HG02970 (cell line): ENCODE data around the gene CCDC83.
"Not testable (repeated sequence)": the region's sequence is repeated elsewhere in the genome, so short reads cannot be mapped to it uniquely, and the experiment has no call there.

Source experiments
- ATAC-seq: cut with Tn5 transposase; IDR thresholded peaks from one replicate; pipeline ENCODE4 v1.9.1; 2021; ENCODE audit warnings: mild to moderate bottlenecking, moderate library complexity, moderate number of reproducible peaks; ENCODE audit not compliant: unreplicated experiment, low FRiP score

Gene CCDC83

DNA sequence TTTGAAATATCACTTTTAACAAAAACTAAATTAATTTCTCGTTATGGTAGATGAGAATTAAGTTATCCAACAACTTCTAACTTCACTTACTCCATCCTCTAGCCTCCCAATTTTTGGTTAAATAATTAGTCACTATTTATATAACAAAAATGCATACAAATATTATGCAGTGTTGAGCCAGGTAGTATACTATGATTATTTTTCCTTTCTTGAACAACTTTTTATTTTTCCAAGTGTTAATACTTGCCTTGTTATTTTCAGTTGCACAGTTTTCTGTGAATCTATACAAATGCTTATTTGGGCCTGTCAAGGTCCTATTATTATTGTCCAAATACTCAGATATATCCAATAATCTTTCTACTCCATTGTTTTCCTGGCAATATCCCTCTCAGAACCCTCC is 19.9 kb upstream of the CCDC83 start:
- no peak for ATAC-seq

DNA sequence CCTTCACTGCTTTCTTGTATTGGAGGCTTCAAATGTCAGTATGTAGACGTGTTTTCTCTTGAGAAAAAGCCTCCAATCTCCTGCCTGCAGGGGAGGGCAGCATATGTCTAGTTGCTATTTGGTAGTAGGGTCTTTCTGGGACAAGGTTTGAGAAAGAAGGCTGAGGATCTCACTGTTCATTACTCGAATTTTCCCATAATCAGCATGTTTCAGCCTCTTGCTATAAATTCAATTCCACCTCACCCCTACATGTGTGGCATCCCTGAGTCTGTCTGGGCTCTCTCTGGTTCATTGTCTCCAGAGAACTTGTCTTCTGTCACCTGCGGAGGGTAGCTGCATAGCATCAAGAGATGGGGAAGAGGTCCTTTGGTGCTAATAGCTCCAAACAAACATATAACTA is 19.5 kb upstream of the CCDC83 start:
- no peak for ATAC-seq

DNA sequence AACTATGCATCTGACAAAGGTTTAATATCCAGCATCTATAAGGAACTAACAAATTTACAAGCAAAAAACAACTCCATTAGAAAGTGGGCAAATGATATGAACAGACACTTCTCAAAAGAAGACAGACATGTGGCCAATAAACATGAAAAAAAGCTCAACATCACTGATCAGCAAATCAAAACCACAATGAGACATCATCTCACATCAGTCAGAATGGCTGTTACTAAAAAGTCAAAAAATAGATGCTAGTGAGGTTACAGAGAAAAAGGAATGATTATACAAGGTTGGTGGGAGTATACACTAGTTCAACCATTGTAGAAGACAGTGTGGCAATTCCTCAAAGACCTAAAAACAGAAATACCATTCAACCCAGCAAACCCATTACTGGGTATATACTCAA is 14.3 kb upstream of the CCDC83 start:
- not testable (repeated sequence) for ATAC-seq

DNA sequence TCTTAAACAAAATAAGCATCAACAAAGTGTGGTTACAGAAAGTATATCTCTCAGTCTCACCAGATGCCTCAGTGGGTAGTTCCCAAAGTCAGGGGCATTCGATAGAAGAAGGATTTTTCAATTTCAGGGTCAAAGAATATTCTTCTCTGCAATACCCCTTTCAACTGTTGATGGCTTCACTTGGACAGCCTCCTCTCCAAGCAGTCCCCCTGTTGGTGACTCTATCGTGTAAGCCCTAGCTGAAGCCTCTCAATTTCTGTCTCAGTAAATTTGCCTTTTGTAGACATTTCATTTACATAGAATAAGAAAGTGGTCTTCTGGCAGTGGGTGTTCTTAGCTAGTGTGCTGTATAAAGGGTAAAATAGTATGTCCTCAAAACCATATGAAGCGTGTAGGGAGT is 11.3 kb upstream of the CCDC83 start:
- ATAC-seq = no peak

DNA sequence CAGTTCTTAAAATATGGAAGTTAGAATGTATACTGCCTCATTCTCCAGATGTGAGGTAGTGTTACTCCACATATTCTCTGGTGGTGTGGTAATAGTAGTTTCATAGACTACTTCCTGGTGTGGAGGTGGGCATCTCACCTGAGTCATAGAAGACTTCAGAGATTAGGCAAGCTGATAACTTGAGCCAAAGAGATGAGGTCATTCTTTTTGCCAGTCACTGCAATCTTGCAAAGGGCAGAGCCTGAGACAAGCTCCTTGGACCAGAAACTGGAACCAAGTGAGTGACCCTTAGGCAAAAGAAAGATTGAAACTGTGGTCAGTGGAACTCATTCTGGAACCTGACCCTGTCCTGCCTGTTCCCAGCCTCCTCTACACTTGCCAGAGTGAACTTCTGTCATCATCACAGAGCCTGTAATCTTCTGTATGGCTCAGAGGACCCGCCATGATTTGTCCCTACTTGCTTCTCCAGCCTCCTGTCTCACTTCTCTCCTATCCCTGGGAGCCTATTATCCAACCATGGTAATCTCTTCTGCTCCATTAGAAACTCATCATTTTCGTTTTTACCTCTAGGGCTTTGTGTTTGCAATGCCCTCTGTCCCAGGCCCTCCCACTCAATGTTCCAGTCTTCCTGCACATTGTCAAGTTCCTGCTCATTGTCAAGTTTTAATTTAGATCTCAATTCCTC is 10.6 kb upstream of the CCDC83 start:
- ATAC-seq = no peak

DNA sequence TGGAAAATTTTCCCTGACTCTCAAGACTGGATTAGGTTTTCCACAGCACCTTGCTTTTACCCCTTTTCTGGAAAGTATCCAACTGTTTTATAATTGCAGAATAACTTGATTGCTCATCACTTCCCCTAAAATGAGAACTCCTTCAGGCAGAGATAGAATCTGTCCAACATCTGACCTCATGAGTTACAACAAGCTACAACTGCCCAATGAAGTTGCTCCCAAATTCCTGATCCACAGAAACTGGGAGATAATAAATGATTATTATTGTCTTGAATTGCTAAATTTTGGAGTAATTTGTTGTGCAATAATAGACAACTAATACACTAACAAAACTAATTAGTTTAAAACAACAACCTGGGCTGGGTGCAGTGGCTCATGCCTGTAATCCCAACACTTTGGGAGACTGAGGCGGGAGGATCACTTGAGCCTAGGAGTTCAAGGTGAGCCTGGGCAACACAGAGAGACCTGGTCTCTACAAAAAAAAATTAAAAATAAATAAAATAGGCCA is 10.0 kb upstream of the CCDC83 start:
- ATAC-seq = no peak

DNA sequence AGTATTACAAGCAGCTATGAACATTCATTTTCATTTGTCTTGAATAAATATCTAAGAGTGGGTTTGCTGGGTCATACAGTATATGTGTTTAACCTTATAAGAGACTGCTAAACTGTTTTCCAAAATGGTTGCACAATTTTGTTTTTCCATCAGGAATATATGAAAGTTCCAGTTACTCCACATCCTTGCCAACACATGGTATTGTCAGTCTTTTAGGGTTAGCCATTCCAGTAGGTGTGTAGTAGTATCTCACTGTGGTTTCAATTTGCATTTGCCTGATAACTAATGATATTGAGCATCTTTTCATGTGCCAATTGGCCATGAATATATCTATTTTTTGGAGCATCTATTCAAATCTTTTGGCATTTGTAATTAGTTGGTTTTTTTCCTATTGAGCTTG is 7.7 kb upstream of the CCDC83 start:
- no peak for ATAC-seq

DNA sequence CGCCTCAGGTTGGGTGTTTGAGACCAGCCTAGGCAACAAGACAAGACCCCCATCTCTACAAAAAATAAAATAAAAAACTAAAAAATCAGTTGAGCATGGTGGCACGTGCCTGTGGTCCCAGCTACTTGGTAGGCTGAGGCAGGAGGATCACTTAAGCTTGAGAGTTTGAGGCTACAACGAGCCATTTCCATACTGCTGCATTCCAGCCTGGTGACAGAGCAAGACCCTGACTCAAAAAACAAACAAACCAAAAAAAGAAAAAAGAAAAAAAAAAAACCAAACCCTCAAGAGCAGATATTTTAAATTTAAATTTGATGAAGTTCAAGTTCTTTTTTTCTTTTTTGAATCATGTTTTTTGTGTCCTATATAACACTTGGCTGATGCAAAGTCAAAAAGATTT is 7.2 kb upstream of the CCDC83 start:
- ATAC-seq = no peak

DNA sequence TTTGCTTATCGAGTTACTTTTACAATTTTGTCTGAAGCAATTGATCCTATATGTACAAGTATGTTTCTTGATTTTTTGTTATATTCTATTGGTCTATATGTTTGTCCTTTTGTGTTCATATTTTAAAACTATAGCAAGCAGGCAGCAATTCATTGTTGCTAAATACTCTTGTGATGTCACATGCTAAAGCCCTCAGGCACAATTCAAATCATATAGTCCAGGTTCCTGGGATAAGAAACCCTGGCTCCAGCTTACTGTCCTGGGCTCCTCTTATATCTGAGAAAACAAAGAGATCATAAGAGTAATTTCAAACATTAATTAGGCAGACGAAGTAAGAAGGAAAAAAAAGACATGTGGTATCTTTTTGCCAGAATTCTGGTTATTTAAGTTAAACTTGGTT is 6.6 kb upstream of the CCDC83 start:
- no peak for ATAC-seq

DNA sequence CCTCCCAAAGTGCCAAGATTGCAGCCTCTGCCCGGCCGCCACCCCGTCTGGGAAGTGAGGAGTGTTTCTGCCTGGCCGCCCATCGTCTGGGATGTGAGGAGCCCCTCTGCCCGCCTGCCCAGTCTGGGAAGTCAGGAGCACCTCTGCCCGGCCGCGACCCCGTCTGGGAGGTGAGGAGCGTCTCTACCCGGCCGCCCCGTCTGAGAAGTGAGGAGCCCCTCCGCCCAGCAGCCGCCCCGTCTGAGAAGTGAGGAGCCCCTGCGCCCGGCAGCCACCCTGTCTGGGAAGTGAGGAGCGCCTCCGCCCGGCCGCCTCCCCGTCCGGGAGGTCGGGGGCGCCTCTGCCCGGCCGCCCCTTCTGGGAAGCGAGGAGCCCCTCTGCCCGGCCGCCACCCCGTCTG is 2.4 kb upstream of the CCDC83 start:
- ATAC-seq = not testable (repeated sequence)

DNA sequence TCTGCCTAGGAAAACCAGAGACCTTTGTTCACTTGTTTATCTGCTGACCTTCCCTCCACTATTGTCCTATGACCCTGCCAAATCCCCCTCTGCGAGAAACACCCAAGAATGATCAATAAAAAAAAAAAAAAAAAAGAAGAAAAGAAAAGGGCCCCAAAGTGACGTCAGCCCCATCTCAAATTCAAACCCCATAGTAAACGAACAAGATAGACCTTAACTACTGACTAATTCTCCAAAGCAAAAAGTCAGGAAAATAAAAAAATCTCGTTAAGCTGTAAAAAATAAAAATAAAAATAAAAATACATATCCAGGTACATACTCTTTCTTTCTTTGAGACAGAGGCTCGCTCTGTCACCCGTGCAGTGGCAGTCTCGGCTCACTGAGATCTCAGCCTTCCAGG is 1.6 kb upstream of the CCDC83 start:
- not testable (repeated sequence) for ATAC-seq

DNA sequence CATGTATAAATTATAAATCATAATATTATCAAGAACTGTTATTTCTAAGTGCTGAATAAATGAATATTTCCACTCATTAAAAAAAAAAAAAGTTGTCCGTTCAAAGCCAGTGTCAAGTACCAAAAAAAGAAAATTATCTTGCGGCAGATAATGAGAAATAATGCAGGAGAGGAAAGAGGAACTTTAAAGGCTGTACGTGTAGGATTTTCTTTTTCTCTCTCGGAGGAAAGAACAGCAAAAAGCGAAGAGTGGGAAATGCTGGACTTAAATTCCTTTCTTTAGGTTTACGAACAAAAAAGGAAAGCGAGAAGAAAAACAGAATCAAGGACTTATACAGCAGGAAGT is 999 bp upstream of the CCDC83 start:
- no peak for ATAC-seq

DNA sequence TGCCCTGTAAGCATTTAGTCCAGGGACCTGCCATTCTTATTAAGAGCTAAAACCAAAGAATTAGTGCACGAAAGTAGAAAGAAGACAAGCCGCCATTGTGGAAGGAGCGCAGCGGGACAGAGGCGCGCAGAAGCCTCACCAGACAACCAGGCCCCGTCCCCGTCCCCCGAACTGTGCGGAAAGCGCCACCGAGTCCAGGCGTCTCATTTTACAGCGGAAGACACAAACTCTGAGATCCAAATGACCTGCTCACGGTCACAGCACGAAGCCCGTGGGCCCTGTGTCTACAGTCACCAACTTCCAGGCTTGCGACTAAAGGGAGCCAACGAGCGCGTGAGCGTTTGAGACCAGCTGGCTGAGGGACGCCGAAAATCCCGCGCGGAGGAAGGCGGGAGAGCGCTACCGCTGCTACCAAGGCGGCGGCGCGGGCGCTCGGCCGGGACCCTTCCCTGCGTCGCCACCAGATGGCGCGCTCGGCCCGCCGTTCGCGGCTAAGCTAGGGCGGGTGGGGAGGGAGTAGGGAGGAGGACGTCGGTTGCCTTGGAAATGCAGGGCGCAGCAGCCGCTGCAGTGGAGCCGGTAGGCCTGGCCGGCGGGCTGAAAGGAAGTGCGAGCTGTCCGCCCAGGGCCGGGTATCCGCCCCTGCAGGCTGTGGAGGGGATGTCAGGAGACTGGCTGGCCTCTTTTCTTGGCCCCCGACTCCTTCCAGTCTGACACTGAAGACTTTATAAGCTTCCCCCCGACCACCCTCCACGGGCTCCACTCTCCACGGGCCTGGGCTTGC is 434 bp upstream of the CCDC83 start:
- peak; percentile 99 for ATAC-seq

DNA sequence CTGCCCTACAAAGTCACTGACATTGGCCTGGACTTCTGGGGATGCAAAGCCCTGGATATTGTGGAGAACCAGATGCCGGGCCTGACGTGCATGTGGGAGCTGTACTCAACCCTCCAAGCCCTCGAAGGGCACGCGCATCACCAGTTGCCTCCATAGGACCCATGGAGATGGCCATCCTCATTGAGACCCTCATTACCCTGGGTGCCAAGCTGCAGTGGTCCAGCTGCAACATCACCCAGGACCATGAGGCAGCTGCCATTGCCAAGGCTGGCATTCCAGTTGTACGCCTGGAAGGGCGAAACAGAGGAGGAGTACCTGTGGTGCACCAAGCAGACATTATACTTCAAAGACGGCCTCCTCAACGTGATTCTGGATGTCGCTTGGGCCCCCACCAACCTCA is 1.9 kb downstream of the CCDC83 start:
- no peak for ATAC-seq

DNA sequence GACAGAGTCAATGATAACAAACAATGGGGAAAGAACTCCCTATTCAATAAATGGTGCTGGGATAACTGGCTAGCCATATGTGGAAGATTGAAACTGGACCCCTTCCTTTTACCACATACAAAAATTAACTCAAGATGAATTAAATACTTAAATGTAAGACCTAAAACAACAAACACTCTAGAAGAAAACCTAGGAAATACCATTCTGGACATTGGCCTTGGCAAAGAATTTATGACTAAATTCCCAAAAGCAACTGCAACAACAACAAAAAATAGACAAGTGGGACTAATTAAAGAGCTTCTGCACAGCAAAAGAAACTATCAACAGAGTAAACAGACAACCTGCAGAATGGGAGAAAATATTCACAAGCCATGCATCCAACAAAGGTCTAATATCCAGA is 4.4 kb downstream of the CCDC83 start:
- ATAC-seq = not testable (repeated sequence)

DNA sequence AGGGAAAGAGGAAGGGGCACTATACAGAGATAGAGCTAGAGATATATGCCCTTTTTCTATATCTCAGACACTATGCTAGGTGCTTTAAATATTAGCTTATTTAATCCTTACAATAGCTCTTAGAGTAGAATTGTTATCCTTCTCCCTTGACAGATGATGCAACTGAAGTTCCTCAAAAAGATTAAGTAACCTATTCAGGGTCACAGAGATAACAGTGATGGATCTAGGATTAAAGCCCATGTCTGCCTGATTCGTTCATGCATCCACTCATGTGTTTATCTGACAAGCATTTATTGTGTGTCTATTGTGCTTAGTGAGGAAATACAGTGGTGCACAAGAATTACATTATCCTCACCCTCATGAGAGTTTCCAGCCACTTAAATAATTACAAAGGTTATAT is 8.7 kb downstream of the CCDC83 start:
- ATAC-seq = no peak

DNA sequence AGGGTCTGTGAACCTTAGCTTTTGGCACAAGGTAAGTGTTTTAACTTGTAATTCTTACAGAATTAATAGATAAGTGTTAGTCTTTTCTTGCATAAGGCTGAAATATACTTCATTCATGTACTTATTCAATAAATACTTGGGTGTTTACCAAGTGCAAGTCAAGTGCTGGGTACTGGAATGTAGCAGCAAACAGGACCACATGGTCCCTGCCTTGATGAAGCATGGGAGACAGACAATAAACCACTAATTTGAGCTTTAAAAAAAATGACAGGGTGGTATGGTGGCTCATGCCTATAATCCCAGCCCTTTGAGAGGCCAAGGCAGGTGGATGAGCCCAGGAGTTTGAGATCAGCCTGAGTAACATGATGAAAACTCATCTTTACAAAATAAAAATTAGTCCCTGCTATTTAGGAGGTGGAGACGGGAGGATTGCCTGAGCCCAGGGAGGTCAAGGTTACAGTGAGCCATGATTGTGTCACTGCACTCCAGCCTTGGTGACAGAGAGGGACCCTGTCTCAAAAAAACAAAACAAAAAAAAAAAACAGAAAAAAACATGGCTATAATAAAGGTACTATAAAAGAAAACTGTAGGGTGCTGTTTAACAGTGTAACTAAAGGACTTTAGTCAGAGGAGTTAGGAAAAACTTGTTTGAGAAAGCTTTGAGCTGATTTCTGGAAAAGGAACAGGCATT is 11.1 kb downstream of the CCDC83 start:
- ATAC-seq = no peak

DNA sequence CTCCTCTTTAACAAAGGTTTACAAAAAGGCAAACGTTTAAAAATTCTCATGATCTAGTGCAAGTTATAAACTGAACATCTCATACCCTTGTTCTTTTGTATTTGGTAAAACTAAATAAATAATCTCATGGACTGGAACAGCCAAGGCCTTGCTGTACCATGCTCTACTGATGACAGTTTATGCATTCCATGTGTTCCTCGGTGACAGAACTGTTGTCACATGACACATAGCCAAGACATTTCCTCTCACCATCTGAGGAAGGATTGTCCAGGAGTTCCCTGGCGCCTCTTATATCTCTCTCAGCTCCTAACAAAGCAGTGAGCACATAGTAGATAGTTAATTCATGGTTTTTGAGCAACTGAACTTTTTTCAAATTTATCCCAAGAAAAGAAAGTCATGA is 12.6 kb downstream of the CCDC83 start:
- no peak for ATAC-seq

DNA sequence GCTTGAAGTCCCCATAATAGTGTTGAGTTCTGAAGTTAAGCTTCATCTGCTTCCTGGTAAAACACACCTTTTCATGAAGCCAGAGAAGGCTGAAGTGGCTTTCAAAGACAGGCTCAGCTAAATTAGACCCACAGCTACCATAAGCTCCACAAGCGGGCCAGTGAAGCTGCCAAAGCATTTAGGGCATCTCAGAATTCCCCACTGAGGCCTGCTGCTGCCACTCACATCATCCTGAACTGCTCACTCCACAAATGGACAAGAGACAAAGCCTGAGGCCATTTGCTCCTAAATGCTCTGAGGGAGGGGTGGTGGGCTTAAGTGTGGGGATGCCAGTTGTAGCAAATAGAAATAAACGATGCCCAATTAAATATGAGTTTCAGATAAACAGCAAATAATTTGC is 14.6 kb downstream of the CCDC83 start:
- ATAC-seq = no peak

DNA sequence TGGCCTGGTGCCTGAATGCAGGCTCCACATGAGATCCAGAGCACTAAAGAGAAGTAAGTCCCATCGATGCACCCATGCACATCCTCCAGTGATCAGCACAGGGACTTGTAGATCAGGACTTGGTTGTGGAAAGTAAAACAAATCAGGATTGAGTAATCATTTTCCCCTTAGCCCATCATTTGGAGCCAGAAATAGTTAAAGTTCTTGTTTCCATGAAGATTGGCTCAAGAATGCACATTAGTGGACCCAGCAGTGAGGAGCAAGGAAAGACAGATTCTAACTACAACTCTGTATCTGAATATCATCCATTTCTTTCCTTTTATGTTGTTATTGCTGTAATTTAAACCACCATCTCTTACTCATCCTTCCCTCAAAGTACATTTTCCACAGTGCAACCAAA is 19.1 kb downstream of the CCDC83 start:
- no peak for ATAC-seq

DNA sequence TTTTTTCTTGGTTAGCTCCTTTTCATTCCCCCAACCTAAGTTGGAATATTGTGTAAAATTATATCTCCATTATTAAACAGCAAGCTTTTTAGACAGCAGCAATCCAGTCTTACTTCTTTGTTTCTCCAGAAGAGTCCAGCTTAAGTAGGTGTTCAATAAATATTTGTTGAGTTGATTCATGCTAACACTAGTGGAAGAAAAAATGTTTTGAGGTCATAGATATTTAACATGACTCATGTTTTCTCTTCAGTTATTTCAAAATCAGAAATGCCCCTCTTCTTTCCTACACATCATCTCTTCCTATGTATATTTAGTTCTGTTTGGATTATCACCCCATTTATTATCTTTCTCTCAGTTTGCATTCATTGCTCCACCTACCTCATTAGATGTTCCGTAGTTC is 20.3 kb downstream of the CCDC83 start:
- no peak for ATAC-seq
